ENCODE measurements around the gene LRG1.

DNA sequence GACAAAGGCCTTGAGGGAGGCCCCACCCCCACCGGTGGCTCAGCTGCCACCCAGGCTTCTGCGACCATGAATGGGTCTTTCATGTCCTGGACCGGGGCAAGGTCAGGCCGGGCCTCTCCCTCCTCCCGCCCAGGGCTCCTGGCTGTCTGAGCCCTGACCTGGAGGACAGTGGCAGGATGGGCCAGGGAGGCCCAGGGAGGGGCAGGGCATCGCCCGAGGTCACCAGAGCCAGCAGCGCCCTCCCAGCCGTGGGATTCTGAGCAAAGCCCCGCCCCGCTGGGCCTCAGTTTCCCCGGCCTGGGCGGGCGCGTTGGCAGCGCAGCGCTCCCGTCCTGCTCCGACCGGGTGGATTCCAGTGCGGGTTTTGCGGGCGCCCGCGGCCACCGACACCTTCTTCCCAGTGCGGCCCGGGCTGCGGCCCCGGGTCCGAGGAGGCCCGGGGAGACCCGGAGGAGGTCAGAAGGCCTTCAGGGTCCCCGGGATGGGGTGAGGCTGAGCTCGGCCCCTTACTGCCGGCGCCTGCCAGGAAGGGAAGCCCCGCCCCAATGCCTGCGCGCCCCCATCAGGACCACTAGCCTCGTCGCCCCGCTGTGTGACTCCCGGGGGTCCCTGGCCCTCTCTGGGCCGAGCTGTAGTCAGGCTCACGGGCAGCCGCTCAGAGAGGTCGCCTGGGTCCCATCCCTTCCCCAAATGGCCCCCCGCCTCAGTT, 44.3 kb upstream of the LRG1 start:
- TF ChIP-seq TCF7 (IDR thresholded peaks at IDR 0.05; ENCODE audit: borderline replicate concordance) (no peak), MYC (IDR thresholded peaks at IDR 0.05; ENCODE audit: insufficient read depth, insufficient read length, insufficient replicate concordance, low read length, severe bottlenecking) (no peak), EP300 (IDR thresholded peaks at IDR 0.05; ENCODE audit: borderline replicate concordance in 1 of 2, control insufficient read depth in 1 of 2, low read depth in 2 of 2, low read length in 2 of 2) (no peak), POLR2AphosphoS5 (IDR thresholded peaks at IDR 0.05; ENCODE audit: low read length) (no peak), REST (IDR thresholded peaks at IDR 0.05; ENCODE audit: low read depth, low read length) (no peak), CTCF (IDR thresholded peaks at IDR 0.05 in 2 of 3, conservative IDR thresholded peaks at IDR 0.05 in 1 of 3; ENCODE audit: control insufficient read depth in 2 of 3, extremely low read depth in 1 of 3, insufficient read depth in 1 of 3, low read depth in 3 of 3, low read length in 3 of 3) (no peak)
- TF ChIP-seq, protein P1, sequence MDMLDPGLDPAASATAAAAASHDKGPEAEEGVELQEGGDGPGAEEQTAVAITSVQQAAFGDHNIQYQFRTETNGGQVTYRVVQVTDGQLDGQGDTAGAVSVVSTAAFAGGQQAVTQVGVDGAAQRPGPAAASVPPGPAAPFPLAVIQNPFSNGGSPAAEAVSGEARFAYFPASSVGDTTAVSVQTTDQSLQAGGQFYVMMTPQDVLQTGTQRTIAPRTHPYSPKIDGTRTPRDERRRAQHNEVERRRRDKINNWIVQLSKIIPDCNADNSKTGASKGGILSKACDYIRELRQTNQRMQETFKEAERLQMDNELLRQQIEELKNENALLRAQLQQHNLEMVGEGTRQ (IDR thresholded peaks at IDR 0.05; ENCODE audit: borderline replicate concordance, low read depth, low read length) = no peak
